HG03108 (cell line): Measurements from ENCODE around the gene PRPF39.

ENCODE experiments used
- ATAC-seq: cut with Tn5 transposase; IDR thresholded peaks from one replicate; pipeline ENCODE4 v1.9.1; 2021; ENCODE audit warnings: moderate library complexity; ENCODE audit not compliant: unreplicated experiment

Gene PRPF39, protein sequence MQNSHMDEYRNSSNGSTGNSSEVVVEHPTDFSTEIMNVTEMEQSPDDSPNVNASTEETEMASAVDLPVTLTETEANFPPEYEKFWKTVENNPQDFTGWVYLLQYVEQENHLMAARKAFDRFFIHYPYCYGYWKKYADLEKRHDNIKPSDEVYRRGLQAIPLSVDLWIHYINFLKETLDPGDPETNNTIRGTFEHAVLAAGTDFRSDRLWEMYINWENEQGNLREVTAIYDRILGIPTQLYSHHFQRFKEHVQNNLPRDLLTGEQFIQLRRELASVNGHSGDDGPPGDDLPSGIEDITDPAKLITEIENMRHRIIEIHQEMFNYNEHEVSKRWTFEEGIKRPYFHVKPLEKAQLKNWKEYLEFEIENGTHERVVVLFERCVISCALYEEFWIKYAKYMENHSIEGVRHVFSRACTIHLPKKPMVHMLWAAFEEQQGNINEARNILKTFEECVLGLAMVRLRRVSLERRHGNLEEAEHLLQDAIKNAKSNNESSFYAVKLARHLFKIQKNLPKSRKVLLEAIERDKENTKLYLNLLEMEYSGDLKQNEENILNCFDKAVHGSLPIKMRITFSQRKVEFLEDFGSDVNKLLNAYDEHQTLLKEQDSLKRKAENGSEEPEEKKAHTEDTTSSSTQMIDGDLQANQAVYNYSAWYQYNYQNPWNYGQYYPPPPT

DNA sequence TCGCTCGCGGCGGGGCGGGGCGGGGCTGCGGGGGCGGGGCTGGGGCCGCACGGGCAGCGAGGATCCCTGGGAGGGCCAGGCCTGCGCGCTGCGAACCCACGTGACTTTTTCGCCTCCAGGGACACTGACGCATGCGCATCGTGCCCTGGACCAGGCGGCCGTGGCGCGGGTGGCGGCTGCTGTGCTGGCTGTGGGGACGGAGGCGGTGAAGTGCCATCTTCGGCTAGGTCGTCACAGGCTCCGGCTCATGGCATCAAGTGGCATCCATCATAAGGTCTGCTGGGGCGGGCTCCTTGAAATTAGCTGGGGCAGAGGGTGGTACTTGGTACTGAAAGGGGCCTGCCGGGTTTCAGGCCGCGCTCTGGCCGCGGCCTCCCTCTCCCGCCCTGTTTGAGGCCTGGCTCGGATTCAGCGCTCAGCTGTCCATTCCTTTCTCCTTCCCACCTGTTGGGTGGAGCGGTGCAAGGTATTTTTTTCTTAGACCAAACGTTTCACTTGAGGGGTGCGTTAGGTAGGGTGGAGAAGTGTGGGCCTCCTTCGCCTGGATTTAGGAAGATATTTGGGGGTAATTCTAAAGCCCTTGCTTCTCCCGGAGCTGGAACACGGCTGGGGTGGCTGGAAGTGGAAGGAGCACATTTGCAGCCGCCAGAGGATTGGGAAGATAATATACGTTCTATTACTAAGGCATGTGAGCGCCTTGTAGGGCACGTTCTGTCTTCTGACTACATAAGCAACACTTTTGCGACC lies at the start of gene PRPF39:
PRPF39 (plus strand) TSS at position 141 of the 747 bp plus-strand sequence. CDS start 11,124 bp downstream, outside the sequence.
- ATAC-seq, result peak; percentile 96

DNA sequence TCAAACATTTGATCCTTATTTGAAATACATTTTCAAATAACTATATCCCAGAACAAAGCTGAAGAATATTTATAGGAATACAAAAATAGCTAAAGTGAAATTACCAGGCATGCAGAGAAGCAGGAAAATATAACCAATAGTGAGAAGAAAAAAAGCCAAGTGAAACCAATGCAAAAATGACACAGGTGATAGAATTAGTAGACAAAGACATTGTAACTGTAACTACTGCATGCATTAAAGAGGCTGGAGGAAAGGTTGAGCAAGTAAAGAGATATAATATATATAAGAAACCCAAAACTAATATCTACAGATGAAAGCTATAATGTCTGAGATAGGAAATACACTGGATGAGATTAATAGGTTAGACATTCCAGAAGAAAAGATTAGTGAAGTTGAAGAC lies 49.2 kb upstream of the PRPF39 start:
- ATAC-seq, result no peak

DNA sequence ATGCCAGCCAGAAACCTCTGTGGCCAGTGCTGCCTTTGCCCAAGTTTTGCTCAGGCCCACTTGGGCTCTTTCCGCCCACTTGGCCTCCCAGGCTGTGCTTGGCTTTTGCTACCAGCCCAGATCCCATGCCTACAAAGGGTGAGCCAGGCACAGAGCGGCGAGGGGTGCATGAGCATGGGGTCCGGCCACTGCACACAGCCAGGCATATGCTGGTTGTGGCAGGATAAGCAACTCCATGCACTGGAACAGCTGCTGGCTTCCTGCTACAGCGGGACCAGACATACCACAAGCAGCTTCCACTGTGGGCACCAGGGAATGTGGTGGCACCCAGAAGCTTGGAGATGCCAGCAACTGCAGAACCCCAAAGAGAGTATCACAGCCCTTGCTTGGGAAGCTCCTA lies 45.7 kb upstream of the PRPF39 start:
- no peak for ATAC-seq

DNA sequence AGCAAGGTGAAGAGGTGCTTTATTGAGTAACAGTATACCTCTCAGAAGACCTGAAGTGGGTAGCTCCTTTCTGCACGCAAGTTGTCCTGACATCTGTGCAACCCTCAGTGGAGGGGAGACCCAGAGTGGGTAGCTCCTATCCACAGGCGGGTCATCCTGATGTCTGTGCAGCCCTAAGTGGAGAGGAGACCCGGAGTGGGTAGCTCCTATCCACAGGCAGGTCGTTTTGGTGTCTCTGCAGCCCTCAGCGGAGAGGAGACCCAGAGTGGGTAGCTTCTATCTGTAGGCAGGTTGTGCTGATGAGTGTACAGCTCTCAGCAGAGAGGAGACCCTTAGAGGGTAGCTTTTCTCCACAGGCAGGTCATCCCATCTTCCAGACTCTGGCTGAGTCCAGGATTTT lies 45.1 kb upstream of the PRPF39 start:
- no peak for ATAC-seq

DNA sequence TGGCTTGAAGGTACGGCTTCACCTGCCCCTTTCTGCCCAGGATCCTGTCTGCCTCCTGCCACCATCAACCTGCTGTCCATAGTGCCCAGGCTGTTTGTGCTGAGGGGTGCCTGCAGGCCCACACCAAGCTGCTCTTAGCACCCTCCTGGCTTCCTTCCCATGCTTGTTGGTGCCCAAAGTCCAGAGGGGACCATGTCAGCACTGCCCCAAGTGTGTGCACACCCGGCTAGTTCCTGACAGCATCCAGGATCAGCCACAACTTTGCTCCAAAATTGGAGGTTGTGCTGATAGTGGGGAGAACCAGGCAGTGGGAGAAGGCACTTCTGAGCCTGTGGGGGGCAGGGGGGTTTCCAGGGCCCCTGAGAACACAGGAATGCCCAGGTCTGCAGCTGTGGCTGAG lies 44.5 kb upstream of the PRPF39 start:
- ATAC-seq, result no peak

DNA sequence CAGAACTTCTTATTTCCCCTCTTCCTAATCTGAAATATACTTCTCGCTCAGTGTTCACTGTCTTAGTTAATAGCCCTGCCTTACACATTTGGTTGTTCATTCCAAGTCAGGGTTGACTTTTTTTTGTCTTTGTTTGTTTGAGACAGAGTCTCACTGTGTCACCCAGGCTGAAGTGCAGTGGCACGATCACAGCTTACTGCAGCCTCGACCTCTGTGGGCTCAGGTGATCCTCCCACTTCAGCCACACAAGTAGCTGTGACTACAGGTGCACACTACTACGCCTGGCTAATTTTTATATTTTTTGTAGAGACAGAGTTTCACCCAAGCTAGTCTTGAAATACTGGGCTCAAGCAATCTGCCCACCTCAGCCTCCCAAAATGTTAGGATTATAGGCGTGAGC lies 42.3 kb upstream of the PRPF39 start:
- ATAC-seq, result no peak

DNA sequence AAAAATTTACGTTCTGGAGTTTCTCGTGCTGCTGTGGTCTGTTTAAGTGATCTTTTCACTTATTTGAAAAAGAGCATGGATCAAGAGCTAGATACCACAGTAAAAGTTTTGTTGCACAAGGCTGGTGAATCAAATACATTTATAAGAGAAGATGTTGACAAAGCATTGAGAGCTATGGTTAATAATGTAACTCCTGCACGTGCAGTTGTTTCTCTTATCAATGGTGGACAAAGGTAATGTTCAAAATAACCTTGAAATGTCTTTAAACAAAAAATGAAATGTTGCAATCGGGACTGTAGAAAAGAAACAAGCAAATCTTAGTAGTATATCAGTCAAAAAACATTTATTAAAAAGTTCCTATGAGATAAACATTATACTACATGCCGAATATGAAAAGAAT lies 39.3 kb upstream of the PRPF39 start:
- no peak for ATAC-seq

DNA sequence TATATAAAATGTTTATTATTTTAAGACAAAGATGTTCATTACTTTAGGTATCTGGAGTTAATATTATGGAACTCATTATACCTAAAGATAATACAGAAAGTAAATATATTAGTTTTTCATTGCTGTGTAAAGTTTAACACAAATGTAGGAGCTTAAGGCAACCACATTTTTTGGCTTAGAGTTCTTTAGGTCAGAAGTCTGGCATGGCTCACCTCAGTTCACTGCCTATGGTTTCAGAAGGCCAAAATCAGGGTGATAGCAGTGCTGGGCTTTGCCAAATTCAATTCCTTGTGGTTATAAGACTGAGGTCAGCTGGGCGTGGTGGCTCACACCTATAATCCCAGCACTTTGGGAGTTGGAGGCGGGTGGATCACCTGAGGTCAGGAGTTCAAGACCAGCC lies 35.5 kb upstream of the PRPF39 start:
- ATAC-seq, result no peak

DNA sequence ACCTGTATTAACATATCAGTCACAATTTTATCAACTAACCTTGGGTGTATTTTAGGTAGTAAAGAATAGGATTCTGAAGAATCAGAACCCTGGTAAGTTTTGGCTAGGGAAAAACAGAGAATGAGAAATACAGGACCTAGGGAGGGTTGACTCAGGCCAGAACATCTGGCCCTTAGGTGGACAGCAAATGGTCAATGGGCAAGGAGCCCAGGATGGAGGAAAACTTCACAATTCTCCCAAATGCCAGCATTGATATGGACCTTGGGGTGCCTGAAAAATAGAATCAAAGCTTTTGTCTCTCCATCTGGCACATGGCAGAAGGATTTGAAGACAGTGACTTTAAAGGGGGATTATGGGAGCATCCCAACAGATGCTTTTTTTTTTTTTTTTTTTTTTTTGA lies 32.7 kb upstream of the PRPF39 start:
- no peak for ATAC-seq

DNA sequence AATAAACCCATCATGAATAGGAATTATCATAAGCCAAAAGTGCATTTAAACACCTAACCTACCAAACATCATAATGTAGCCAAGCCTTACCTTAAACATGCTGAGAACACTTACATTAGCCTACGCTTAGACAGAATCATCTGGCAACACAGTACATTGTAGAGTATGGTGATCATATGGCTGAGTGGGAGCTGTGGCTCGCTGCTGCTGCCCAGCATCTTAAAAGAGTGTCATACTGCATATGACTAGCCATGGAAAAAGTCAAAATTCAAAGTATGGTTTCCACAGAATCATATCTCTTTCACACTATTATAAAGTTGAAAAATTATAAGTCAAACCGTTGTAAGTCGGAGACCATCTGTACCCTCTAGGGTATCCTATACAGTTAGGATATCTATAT lies 32.0 kb upstream of the PRPF39 start:
- no peak for ATAC-seq

DNA sequence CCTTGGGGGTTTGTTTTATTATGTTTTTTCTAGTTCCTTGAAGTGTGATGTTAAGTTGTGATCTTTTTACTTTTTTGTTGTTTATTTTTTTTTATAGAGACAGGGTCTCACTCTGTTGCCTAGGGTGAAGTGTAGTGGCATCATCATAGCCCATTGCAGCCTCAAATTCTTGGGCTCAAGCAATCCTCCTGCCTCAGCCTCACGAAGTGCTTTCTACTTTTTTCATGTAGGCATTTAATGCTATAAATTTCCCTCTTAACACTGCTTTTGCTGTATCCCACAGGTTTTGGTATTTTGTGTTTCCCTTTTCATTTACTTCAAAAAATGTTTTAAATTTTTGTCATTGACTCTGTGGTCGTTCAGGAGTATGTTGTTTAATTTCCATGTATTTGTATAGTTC lies 26.6 kb upstream of the PRPF39 start:
- ATAC-seq, result no peak

DNA sequence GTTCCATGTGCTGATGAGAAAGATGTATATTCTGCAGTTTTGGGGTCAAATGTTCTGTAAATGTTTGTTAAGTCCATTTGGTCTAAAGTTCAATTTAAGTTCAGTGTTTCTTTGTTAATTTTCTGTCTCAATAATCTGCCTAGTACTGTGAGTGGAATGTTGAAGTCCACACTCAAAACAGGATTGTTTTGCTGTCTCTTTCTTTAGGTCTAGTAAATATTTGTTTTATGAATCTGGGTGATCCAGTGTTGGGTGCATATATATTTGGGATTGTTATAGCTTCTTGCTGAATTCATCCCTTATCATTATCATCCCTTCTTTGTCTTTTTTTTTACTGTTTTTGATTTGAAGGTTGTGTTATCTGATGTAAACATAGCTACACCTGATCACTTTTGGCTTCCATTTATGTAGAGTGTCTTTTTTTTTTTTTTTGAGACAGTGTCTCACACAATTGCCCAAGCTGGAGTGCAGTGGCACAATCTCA lies 26.0 kb upstream of the PRPF39 start:
- ATAC-seq, result no peak

DNA sequence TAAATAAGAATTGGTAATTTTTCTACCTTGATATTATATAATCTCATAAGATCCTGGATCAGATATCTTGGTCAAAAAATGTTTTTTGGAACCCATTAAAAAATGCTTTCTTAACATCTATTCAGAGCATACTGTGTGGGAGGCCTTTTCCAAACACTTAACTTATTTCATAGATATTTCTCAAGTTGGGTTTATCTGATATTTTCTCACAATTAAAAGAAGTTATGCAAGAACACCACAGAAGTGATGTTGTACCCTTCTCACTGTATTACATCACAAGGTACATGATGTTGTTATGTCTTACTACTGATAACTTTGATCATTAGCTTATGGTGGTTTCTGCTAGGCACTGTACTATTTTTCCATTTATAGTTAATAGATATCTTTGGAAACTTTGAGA lies 23.4 kb upstream of the PRPF39 start:
- ATAC-seq, result no peak

DNA sequence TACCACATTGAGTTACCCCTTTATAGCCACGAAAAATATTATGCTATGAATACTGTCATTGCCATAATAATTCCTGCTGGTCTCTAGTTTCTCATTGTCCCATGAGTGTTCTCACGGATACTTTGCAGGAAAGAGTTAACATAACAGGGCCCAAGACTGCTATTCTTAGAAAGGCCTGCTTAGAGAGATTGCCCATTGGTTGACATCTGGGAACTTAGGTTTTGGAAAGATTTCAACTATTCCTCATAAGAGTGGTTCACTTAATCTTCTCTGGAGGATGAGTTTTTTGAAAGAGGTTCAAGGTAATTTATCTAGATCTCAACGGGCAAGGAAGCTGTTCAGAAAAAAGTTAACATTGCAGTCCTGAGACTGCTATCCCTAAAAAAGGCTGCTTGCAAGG lies 18.4 kb upstream of the PRPF39 start:
- ATAC-seq, result no peak

DNA sequence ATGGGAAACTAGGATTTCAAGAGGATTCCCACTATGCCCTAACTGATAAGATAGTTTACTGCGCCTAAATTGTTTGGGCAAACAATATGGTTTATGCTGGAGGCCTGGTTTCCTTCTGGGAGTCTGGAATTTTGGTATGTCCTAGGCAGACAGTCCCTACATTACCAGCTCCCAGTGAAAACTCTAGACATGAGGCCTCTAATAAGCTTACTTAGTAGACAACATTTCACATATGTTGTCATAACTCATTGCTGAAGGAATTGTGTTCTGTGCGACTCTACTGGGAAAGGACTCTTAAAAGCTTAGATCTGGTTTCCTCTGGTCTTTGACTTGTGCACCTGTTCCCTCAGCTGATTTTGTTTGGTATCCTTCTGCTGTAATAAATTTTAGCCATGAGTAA lies 18.0 kb upstream of the PRPF39 start:
- ATAC-seq, result no peak

DNA sequence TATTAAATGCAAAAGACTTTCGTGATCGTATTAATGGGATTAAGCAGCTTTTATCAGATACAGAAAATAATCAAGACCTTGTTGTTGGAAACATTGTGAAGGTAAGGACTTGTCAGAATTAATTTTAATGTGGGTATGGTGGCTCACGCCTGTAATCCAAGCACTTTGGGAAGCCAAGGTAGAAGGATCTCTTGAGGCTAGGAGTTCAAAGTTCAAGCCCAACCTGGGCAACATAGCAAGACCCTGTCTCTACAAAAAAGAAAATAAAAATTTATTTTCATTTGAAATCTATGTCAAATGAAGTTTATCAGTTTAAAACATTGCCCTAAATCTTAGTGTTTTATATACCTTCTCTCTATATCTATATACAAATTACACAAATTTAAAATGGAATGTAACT lies 17.2 kb upstream of the PRPF39 start:
- ATAC-seq, result no peak

DNA sequence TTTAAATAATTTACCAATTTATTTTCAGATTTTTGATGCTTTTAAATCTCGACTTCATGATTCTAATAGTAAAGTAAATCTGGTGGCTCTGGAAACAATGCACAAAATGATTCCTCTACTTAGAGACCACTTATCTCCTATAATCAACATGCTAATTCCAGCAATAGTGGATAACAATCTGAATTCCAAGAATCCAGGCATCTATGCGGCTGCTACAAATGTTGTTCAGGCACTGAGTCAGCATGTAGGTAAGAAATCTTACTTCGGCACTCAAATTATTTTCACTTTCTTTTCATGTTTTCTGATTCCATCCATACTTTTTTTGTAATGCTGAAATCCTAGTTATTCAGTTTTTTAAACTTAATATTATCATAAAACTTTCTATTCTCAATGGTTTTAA lies 15.5 kb upstream of the PRPF39 start:
- ATAC-seq, result no peak

DNA sequence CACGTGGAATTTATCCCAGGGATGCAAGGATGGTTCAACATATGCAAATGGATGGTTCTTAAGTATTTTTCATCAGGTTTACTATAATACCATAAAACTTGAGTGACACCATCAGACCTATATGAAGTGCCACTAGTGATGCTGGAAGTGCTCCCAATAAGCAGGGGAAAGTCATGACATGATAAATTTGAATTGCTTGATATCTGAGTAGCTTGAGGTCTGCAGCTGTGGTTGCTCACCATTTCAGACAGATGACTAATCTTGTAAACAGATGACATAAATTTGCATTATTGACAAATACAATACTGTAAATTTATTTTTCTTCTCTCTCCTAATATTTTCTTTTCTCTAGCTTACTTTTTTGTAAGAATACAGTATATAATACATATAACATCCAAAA lies 13.7 kb upstream of the PRPF39 start:
- no peak for ATAC-seq

DNA sequence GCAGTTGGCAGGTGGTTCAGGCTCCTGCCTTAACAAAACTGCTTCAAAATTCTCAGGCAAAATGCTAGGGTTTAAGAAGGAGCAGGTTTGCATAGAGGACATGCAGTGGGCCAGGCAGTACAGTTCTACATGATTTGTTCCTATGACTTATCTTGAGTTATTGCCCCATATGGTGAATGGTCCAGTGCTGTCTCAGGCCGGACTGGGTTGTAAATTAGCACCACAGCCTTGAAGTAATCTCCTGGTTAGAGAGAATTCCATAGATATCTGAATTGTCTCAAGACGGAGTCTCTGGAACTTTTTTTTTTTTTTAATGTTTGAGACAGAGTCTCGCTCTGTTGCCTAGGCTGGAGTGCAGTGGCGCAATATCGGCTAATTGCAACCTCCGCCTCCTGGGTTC lies 11.8 kb upstream of the PRPF39 start:
- no peak for ATAC-seq

DNA sequence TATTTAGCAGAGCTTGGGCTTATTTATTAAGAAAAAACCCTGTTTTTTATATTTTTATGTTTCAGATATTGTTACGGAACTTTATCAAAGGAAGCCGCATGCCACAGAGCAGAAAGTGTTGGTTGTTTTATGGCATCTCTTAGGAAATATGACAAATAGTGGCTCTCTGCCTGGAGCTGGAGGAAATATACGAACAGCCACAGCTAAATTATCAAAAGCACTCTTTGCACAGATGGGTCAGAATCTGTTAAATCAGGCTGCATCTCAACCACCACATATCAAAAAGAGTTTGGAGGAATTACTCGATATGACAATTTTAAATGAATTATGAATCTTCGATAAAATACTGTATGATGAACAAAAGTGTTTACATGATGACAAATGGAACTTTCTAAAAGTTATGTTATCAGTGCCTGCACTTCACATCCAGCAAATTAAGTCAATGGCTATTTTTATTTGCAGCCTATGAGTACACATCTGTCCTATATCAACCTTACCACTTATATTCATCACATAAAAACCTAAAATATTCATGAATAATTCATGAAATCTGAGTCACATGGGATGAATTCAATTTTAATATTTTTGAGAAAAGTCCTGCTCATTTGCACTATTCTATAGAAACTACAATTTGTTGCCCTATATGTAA lies 10.6 kb upstream of the PRPF39 start:
- ATAC-seq, result no peak

DNA sequence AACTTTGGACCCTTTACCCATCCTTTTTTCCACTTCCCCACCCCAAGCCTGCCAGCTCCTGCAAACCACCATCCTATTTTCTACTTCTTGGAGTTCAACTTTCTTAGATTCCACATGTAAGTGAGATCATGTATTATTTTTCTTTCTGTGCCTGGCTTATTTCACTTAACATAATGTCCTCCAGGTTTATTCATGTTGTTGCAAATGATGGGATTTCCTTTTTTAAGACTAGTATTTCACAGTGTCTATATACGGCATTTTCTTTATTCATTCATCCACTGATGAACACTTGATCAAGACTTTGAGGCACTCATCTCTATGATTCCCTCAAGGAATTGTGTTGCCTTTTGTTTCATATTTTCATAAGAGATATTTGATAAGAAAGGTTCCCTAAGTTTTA lies 5.6 kb upstream of the PRPF39 start:
- ATAC-seq, result no peak
